ENCODE data around the gene CCDC169.
"Not testable (repeated sequence)": the region's sequence is repeated elsewhere in the genome, so short reads cannot be mapped to it uniquely, and the experiment has no call there.

Gene CCDC169

GRCh38 chr13:36343766-36344165, 46.2 kb upstream of the CCDC169 start:
- peak overlapping the region; percentile 69 for H3K4me3 ChIP-seq (ENCODE audit: low read depth, low read length)
- in situ Hi-C loops (cut with HindIII; ENCODE audit: low sequenced_read_pairs): loop anchor here (5.0 kb wide), 1 partner anchor 81 kb away; no protein-coding TSS in a partner anchor
- DNase-seq (ENCODE audit: low read depth): no peak
- no peak for TF ChIP-seq CTCF (IDR thresholded peaks at IDR 0.05; ENCODE audit: low read depth, low read length, missing control alignments)

- TF ChIP-seq CTCF (IDR thresholded peaks at IDR 0.05; ENCODE audit: low read depth, low read length, missing control alignments): no peak
- no peak overlapping the region for H3K4me3 ChIP-seq (ENCODE audit: low read depth, low read length)
- DNase-seq (ENCODE audit: low read depth): no peak
- in situ Hi-C loops (cut with HindIII; ENCODE audit: low sequenced_read_pairs): loop anchor here (5.0 kb wide), 1 partner anchor 80 kb away; no protein-coding TSS in a partner anchor
Observed at GRCh38 chr13:36342715-36343114, 45.1 kb upstream of the CCDC169 start.

GRCh38 chr13:36341718-36342117, 44.1 kb upstream of the CCDC169 start:
- no peak for TF ChIP-seq CTCF (IDR thresholded peaks at IDR 0.05; ENCODE audit: low read depth, low read length, missing control alignments)
- in situ Hi-C loops (cut with HindIII; ENCODE audit: low sequenced_read_pairs): loop anchor here (5.0 kb wide), 1 partner anchor 79 kb away; no protein-coding TSS in a partner anchor
- DNase-seq (ENCODE audit: low read depth): no peak
- no peak overlapping the region for H3K4me3 ChIP-seq (ENCODE audit: low read depth, low read length)

- no peak for DNase-seq (ENCODE audit: low read depth)
- in situ Hi-C loops (cut with HindIII; ENCODE audit: low sequenced_read_pairs): loop anchor here (5.0 kb wide), 1 partner anchor 77 kb away; no protein-coding TSS in a partner anchor
- H3K4me3 ChIP-seq (ENCODE audit: low read depth, low read length): no peak overlapping the region
- no peak for TF ChIP-seq CTCF (IDR thresholded peaks at IDR 0.05; ENCODE audit: low read depth, low read length, missing control alignments)
Observed at GRCh38 chr13:36339600-36340155, 42.1 kb upstream of the CCDC169 start.

GRCh38 chr13:36337938-36338641, 40.5 kb upstream of the CCDC169 start:
- H3K4me3 ChIP-seq (ENCODE audit: low read depth, low read length): no peak overlapping the region
- DNase-seq (ENCODE audit: low read depth): no peak
- TF ChIP-seq CTCF (IDR thresholded peaks at IDR 0.05; ENCODE audit: low read depth, low read length, missing control alignments): no peak
- in situ Hi-C loops (cut with HindIII; ENCODE audit: low sequenced_read_pairs): no loop called here

- DNase-seq (ENCODE audit: low read depth): no peak
- in situ Hi-C loops (cut with HindIII; ENCODE audit: low sequenced_read_pairs): no loop called here
- no peak overlapping the region for H3K4me3 ChIP-seq (ENCODE audit: low read depth, low read length)
- no peak for TF ChIP-seq CTCF (IDR thresholded peaks at IDR 0.05; ENCODE audit: low read depth, low read length, missing control alignments)
Observed at GRCh38 chr13:36332986-36333385, 35.4 kb upstream of the CCDC169 start.

- H3K4me3 ChIP-seq (ENCODE audit: low read depth, low read length); in situ Hi-C loops (cut with HindIII; ENCODE audit: low sequenced_read_pairs); DNase-seq (ENCODE audit: low read depth): not testable (repeated sequence)
Observed at GRCh38 chr13:36332255-36332654, 34.6 kb upstream of the CCDC169 start.

All from astrocyte of the cerebellum (primary cell).